HG02938 (cell line): ENCODE results near the gene HMGCL.
"Not testable (repeated sequence)": the region's sequence is repeated elsewhere in the genome, so short reads cannot be mapped to it uniquely, and the experiment has no call there.

ENCODE experiments used
- ATAC-seq: cut with Tn5 transposase; IDR thresholded peaks from one replicate; pipeline ENCODE4 v1.9.1; 2021; ENCODE audit warnings: mild to moderate bottlenecking, moderate library complexity; ENCODE audit not compliant: unreplicated experiment

The HMGCL gene

DNA sequence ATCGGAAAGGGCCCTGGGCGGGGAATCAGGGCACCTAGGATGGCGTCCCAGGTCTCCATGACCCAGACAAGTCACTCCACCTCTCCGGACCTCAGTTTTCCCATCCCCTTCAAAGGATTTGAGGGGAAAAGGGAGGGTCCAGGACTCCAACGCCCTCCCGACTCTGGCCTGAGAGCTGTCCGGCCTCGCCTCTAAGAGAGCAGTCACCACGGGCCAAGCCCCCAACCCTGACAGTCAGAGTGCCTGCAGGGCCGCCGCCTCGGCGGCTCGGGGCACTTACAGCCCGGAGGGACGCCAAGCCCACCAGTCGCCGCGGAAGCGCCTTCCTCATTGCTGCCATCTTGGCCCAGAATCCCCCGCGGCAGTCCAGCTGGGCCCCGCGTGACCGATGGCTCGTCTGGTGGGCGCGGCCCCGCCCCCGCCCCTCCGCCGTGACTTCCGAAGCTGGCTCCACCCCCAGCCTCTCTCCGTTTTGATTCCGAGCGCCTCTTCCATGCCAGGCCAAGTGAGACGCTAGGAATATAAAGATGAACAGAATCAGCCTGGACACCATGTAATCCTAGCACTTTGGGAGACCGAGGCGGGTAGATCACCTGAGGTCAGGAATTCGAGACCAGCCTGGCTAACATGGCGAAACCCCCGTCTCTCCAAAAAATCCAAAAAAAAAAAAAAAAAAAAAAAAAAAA is at the start of gene HMGCL:
TSS of gene HMGCL (minus strand) at position 354 of the 686 bp plus-strand sequence. CDS start at position 340, 14 bp downstream.
- ATAC-seq, result peak; percentile 64

DNA sequence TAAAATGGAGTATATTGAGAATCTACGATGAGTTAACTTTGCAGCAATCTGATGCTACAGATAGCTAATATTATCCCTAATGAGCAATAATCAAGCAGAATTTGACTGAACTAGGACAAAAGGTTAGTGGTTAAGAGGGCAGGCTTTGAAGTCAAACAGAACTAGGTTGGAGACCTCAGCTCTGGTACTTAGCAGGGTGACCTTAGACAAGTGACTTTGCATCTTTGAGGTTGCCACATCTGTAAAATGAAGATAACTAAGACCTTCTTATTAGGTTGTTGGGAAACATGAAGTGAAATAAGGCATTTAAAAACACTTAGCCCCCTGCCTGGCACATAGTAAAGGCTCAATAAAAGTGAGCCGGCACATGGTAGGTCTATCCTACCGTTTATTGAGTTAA is 47.2 kb upstream of the HMGCL start:
- no peak for ATAC-seq

DNA sequence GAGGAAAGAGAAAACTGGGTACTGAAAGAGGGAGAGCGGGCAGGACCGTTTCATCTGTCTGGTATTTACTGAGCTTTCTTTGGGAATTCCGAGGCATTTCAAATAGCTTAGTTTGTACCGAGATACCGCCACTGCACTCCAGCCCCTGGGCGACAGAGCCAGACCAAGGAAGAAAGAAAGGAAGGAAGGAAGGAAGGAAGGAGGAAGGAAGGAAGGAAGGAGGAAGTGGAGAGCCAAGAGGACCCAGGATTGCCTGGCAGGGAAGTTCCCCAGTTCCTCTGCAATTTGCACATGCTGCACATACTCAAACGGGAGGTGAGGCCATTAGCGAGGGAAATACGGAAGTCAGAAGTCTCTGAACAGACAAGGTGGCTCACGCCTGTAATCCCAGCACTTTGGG is 43.8 kb upstream of the HMGCL start:
- no peak for ATAC-seq

DNA sequence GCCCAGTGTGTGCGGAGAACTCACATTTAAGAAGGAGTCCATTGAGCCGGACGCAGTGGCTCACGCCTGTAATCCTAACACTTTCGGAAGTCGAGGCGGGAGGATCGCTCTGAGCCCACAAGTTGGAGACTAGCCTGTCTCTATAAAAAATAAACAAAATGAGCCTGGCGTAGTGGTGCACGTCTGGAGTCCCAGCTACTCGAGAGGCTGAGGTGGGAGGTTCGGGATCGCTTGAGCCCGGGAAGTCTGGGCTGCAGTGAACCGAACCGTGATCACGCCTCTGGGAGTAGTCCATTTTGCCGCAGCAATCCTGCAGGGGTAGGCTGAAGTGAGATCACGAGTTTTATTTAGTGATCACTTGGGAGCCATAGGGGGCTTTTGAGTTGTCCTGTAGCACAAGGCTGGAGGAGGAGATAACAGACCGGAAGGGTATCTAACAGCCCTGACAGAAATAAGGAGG is 43.4 kb upstream of the HMGCL start:
- peak; percentile 8 for ATAC-seq

DNA sequence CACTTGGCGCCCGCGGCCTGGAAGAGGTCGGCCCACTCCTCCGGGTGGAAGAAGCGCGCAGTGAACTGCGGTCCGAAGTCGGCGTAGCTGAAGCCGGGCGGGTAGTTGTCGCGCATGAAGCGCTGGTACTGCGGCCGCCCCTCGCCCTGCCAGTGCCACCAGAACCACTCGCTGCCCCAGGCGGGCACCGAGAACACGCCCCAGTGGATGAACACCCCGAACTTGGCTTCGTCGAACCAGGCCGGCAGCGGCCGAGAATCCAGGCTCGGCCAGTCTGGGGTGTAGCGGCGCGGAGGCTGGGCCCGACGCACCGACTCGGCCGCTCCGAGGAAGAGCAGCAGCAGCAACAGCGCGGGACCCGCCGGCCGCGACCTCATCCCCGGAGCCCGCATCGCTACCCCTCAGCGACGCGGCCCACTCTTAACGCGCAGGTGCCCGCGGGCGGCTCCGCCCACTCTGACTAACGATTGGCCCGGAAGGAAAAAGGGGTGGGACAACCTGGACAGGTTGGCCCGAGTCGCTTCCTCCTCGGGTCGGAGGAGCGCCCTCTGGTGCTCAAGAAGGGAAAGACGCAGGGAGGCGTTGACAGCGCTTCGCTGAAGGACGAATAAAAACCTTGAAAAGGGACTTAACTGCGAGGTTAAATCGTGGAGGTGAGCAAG is 42.8 kb upstream of the HMGCL start, which contains the start of gene FUCA1:
TSS of gene FUCA1 (minus strand) at position 396 of the 662 bp plus-strand sequence. CDS start at position 392, 4 bp downstream.
- ATAC-seq, result peak; percentile 84

DNA sequence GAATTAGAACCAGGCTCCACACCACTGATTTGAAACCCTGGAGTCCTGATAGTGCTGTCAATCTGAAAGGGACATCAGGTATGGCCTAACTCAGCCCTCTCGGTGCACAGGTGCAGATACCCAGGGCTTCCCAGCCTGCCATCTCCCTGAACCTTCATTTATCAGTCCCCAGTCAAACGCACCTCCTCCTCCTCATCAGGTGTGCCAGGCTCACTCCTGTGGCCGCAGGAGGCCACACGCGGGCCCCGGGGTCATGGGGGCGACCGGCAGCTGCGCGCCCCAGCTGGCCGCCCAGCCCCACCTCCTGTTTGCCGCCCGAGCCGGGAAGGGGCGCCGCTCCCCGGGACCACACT is 42.3 kb upstream of the HMGCL start:
- ATAC-seq, result no peak

DNA sequence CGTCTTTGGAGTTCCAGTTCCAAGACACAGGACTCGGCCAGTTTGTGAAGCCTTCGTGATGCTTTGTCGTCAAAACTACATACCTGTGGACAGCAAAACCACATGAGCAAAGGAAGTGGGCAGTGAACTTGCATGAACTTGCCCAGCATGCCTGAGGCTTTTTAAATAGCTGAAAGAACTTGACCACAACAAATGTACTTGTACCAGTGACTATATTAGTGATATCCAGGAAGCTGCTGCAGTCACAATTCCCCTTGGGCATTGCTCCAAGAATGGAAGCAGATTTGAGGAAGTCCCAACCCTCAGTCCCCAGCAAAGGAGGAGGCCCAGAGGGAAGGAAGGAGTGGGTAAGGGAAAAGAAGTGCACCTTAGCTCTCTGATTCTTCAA is 40.3 kb upstream of the HMGCL start:
- ATAC-seq, result no peak

DNA sequence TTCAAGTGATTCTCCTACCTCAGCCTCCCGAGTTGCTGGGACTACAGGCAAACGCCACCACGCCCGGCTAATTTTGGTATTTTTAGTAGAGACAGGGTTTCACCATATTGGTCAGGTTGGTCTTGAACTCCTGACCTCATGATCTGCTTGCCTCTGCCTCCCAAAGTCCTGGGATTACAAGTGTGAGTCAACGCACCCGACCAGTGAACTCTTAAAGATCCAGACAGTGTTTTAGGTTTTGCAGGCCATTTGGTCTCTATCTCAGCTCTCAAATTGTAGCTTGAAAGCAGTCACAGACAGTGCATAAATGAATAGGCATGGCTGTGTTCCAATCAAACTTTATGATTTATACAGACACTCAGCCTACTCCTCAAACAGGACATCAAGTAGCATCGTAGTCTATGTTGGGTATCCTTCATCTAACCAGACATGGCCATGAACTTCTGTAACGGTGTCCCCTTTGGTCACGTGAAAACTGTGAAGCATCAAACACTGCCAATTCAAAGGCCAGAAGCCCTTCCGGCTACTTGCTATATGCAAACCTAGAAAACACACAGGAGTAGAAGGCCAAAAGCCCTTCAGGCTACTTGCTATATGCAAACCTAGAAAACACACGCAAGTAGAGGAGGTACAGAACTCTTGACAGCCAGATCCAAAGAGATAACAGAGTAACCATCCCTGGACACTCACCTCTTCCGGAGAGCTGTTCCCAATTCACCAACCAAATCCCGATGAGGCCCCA is 39.7 kb upstream of the HMGCL start:
- ATAC-seq, result no peak

DNA sequence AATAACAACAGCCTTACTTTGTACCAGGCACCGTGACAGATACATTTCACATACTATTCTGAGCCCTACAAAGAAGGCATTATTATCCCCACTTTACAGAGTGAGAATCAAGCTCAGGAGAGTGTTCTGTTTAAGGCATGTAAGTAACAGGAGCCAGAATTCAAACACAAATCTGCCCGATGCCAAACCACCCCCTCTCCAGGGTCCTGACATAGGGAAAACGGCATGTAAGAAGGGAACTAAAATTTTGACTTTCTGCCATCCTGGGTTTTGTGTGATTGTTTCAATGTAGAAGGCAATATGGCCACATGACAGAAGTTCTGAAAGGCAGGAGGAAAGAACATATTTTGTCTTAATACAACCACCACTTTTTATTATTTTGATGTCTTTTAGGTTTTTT is 37.4 kb upstream of the HMGCL start:
- ATAC-seq, result no peak

DNA sequence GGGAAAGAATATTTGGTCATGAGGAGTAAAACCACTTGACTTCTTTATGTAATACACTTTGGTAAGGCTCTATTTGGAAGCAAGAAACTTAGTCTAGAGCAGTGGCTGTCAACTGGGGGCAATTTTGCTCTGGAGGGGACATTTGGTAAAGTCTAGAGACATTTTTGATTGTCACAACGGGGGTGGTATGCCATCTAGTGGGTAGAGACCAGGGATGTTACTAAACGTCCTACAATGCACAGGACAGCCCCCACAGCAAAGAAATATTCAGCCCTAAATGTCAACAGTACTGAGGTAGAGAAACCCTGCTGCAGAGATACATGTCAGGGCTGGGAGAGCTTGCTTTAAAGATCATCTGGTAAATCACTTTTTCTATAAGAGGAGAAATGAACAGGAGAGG is 29.3 kb upstream of the HMGCL start:
- no peak for ATAC-seq

DNA sequence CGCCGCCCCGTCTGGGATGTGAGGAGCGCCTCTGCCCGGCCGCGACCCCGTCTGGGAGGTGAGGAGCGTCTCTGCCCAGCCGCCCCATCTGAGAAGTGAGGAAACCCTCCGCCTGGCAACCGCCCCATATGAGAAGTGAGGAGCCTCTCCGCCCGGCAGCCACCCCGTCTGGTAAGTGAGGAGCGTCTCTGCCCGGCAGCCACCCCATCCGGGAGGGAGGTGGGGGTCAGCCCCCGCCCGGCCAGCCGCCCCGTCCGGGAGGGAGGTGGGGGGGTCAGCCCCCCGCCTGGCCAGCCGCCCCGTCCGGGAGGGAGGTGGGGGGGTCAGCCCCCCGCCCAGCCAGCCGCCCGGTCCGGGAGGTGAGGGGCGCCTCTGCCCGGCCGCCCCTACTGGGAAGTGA is 27.9 kb upstream of the HMGCL start:
- ATAC-seq, result not testable (repeated sequence)

DNA sequence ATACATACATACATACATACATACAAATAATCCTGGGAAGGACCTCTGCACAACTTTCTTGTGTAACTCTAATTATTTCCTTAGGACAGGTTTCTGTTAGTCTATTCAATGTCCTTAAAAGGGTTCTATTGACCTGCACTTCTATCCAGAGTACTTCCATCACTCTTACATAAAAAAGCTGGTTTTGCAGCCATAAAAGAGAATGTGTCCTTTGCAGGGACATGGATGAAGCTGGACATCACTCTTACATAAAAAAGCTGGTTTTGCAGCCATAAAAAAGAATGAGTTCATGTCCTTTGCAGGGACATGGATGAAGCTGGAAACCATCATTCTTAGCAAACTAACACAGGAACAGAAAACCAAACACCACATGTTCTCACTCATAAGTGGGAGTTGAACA is 26.2 kb upstream of the HMGCL start:
- not testable (repeated sequence) for ATAC-seq

DNA sequence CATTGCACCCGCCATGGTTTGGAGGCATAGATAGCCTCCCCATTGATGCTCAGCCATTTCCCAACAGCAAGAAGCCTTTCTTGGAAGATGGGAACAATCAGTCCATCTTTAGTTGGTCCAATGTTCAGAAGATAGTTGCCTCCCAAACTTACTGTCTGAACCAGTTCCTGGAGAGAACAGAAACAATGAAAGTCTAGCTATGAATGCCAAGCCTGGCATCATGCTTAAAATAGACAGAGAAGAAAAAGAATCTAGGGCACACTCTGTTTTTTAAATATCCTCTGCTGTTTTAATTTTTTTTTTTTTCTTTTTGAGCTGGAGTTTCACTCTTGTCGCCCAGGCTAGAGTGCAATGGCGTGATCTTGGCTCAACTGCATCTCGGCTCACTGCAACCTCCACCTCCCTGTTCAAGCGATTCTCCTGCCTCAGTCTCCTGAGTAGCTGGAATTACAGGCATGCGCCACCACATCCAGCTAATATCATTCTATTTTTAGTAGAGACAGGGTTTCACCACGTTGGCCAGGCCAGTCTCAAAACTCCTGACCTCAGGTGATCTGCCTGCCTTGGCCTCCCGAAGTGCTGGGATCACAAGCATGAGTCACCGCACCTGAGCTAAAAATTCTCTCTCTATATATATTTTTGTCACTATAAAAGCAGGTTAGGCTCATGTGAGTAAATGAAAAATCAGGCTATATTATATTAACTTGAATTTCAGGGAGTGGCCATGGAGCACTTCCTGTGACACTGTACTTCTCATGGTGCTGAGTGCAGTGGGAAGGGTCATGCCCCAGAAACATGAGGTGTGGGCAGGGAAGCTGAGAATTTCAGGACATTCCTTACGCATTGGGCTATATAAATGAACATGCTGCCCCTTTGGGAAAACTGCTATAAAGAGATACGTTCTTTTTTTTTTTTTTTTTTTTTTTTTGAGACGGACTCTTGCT is 23.7 kb upstream of the HMGCL start:
- ATAC-seq, result no peak

DNA sequence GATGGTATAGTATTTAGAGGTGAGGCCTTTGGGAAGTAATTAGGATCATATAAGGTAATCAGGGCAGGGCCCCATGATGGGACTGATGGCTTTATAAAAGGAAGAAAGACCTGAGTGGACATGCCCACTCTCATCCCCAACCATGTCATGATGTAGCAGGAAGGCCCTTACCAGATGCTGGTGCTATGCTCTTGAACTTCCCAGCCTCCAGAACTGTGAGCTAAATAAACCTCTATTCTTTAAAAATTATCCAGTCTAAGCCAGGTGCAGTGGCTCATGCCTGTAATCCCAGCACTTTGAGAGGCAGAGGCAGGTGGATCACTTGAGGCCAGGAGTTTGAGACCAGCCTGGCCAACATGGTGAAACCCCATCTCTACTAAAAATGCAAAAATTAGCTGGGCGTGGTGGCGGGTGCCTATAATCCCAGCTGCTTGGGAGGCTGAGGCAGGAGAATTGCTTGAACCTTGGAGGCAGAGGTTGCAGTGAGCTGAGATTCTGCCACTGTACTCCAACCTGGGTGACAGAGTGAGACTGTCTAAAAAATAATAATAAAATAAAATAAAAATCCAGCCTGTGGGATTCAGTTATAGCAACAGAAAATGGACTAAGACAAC is 22.4 kb upstream of the HMGCL start:
- ATAC-seq, result not testable (repeated sequence)

DNA sequence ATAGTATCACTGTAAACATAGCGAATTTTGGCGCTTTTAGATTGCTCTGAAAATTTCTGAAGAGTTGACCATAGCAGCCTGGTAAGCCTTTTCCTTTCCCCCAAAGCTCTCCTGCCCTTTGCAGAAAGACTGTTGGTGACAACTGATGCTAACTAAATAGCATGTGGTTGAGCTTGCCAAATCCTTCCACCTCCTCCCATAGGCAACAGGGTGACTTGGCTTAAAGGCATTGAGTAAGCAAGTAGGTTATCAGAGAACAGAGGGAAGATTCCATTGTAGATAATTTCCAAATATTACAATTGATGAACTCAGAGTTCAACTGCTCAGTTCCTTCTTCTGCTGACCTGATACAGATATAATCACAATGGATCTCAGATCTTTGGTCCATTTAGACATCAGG is 19.9 kb upstream of the HMGCL start:
- ATAC-seq, result no peak

DNA sequence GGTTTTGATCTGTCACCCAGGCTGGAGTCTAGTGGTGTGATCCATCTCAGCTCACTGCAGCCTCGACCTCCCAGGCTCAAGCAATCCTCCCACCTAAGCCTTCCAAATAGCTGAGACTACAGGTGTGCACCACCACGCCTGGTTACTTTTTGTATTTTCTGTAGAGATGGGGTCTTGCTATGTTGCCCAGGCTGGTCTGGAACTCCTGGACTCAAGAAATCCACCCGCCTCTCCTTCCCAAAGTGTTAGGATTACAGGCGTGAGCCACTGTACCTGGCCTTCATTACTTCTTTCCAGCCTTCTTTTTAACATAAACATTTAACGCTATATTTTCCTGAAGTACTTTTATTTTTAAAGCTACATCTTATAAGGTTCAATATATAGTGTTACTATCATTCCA is 18.4 kb upstream of the HMGCL start:
- ATAC-seq, result no peak

DNA sequence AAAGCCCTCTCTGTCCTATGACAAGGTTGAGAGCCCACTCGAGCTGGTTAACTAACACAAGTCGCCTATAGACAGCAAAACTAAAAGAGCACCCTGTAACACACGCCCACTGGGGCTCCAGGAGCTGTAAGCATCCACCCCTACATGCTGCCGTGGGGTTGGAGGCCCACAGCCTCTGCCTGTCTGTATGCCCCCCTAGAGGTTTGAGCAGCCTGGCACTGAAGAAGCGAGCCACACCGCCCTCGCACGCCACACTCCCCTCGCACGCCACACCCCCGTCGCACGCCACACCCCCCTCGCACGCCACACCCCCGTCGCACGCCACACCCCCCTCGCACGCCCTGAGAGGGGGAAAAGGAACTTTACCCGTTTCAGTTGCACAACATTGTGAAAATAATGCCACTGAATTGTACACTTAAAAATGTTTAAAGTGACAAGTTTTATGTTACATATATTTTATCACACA is 13.2 kb upstream of the HMGCL start:
- ATAC-seq, result no peak

DNA sequence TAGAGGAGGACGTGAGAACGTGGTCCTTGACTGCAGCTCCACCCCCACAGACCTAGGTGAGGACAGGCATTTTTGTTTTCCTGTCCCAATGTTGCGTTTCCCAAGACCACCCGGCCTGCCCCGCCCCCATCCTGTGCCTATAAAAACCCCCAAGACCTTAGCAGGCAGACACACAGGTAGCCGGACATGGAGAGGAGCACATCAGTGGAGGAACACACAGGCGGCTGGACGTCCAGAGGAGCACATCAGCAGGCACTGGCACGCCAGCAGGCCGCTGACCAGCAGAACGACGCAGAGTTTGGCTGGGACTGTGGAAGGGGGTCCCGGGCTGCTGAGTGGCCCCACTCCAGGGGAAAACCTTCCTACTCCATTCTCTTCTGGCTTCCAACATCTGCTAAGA is 12.7 kb upstream of the HMGCL start:
- no peak for ATAC-seq

DNA sequence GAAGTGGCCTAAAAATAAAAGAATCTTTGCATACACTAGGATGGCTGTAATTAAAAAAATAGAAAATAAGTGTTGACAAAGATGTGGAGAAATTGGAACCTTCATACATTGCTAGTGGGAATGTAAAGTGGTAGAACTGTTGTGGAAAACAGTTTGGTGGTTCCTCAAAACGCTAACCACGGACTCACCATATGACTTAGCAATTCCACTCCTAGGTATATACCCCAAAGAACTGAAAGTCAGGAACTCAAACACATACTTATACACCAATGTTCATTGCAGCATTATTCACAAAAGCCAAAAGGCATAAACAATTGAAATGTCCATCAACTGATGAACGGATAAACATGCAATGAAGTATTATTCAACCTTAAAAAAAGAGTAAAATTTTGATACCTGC is 10.8 kb upstream of the HMGCL start:
- no peak for ATAC-seq

DNA sequence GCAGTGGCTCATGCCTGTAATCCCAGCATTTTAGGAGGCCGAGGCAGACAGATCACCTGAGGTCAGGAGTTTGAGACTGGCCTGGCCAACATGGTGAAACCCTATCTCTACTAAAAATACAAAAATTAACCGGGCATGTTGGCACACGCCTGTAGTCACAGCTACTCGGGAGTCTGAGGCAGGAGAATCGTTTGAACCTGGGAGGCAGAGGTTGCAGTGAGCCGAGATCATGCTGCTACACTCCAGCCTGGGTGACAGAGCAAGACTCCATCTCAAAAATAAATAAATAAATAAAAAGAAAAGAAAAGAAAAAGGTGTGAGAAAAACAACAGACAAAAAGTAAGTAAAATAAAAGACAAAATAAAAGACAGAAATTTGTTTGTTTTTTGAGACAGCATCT is 8.9 kb upstream of the HMGCL start:
- ATAC-seq, result not testable (repeated sequence)
